ENCODE measurements around the gene CPLANE2.

Gene CPLANE2, protein sequence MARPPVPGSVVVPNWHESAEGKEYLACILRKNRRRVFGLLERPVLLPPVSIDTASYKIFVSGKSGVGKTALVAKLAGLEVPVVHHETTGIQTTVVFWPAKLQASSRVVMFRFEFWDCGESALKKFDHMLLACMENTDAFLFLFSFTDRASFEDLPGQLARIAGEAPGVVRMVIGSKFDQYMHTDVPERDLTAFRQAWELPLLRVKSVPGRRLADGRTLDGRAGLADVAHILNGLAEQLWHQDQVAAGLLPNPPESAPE
- long read RNA-seq, partial matches to known transcripts, result 0 of 1 reads
- long read RNA-seq, other reads (novel, unspliced or antisense), result 0 of 1 reads

DNA sequence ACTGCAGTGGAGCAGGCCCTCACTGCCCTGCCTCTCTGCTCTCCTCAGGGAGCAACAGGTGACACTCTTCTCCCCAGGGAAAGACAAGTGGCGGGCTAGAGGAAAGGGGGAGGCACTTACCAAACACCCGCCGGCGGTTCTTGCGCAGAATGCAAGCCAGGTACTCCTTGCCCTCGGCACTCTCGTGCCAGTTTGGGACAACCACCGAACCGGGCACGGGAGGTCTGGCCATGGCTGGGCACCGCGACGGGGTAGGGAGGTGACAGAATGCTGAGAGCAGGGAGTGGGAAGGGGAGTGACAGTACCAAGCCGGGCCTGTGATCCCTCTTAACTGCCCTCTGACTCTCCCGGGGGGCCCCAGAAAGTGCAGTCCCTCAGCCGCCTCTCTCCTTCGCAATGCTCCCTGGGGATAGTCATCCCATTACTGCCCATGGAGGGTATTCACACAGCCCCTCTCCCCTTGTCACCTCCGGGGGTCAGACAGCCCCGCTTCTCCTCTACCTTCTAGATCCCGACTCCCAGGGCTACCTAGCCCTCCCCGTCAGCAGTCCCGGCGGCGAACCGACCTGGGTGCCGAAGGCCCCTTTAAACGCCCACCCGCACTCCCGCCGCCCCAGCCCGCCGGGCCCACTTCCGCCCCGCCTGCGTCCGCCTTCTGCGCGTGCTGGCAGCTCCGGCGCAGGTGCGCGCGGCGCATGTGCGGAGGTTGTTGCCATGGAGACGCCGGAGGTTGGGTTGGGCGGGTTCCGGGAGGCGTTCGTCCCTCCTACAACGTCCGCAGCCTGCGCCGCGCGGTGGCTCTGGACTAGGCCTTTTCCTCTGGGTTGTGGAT, at the start of gene CPLANE2:
Gene CPLANE2 (minus strand): TSS at position 673 of the 832 bp plus-strand sequence. CDS start 441 bp downstream, at position 232.
- Histone ChIP-seq H3K27ac (replicated peaks) (peak within 1 kb of the TSS; percentile 58), H3K27me3 (ENCODE audit: insufficient read depth, poor library complexity, severe bottlenecking) (no peaks in the 10 kb centered on the region), H3K4me3 (replicated peaks; ENCODE audit: insufficient read depth, low read length) (peak within 1 kb of the TSS; percentile 68)
- peak; percentile 57; the same call in 1 of the 2 replicates for TF ChIP-seq POLR2AphosphoS5 (IDR thresholded peaks at IDR 0.05; ENCODE audit: low read depth)
- TF ChIP-seq, protein P1, sequence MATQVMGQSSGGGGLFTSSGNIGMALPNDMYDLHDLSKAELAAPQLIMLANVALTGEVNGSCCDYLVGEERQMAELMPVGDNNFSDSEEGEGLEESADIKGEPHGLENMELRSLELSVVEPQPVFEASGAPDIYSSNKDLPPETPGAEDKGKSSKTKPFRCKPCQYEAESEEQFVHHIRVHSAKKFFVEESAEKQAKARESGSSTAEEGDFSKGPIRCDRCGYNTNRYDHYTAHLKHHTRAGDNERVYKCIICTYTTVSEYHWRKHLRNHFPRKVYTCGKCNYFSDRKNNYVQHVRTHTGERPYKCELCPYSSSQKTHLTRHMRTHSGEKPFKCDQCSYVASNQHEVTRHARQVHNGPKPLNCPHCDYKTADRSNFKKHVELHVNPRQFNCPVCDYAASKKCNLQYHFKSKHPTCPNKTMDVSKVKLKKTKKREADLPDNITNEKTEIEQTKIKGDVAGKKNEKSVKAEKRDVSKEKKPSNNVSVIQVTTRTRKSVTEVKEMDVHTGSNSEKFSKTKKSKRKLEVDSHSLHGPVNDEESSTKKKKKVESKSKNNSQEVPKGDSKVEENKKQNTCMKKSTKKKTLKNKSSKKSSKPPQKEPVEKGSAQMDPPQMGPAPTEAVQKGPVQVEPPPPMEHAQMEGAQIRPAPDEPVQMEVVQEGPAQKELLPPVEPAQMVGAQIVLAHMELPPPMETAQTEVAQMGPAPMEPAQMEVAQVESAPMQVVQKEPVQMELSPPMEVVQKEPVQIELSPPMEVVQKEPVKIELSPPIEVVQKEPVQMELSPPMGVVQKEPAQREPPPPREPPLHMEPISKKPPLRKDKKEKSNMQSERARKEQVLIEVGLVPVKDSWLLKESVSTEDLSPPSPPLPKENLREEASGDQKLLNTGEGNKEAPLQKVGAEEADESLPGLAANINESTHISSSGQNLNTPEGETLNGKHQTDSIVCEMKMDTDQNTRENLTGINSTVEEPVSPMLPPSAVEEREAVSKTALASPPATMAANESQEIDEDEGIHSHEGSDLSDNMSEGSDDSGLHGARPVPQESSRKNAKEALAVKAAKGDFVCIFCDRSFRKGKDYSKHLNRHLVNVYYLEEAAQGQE (IDR thresholded peaks at IDR 0.05; ENCODE audit: insufficient replicate concordance, low read depth), result no peak
- peak; percentile 84 to 93 for DNase-seq (ENCODE audit: low read depth in 1 of 2, low spot score in 1 of 2)

DNA sequence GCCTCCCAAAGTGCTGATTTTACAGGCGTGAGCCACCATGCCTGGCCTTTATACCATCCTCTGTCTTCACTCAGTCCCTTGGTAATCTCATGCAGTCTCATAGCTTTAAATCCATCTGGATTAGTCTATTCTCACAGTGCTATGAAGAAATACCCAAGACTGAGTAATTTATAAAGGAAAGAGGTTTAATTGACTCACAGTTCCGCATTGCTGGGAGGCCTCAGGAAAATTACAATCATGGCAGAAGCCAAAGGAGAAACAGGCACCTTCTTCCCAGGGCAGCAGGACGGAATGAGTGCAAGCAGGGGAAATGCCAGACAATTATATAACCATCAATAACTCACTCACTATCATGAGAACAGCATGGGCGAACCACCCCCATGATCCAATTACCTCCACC, 49.1 kb upstream of the CPLANE2 start:
- TF ChIP-seq, protein P1 (IDR thresholded peaks at IDR 0.05; ENCODE audit: insufficient replicate concordance, low read depth), result no peak
- TF ChIP-seq SPI1 (IDR thresholded peaks at IDR 0.05; ENCODE audit: borderline replicate concordance, low read depth) (no peak), GABPA (IDR thresholded peaks at IDR 0.05; ENCODE audit: low read depth) (no peak), POLR2AphosphoS5 (IDR thresholded peaks at IDR 0.05; ENCODE audit: low read depth) (no peak)
- TF ChIP-seq, protein P2, sequence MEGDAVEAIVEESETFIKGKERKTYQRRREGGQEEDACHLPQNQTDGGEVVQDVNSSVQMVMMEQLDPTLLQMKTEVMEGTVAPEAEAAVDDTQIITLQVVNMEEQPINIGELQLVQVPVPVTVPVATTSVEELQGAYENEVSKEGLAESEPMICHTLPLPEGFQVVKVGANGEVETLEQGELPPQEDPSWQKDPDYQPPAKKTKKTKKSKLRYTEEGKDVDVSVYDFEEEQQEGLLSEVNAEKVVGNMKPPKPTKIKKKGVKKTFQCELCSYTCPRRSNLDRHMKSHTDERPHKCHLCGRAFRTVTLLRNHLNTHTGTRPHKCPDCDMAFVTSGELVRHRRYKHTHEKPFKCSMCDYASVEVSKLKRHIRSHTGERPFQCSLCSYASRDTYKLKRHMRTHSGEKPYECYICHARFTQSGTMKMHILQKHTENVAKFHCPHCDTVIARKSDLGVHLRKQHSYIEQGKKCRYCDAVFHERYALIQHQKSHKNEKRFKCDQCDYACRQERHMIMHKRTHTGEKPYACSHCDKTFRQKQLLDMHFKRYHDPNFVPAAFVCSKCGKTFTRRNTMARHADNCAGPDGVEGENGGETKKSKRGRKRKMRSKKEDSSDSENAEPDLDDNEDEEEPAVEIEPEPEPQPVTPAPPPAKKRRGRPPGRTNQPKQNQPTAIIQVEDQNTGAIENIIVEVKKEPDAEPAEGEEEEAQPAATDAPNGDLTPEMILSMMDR (IDR thresholded peaks at IDR 0.05; ENCODE audit: insufficient read depth, low read length), result no peak
- H3K27ac ChIP-seq (replicated peaks), result no peak overlapping the region
- no peak overlapping the region for H3K4me3 ChIP-seq (replicated peaks; ENCODE audit: insufficient read depth, low read length)
- DNase-seq (ENCODE audit: low read depth in 1 of 2, low spot score in 1 of 2), result no peak
- H3K27me3 ChIP-seq (ENCODE audit: insufficient read depth, poor library complexity, severe bottlenecking), result no peaks in the 10 kb centered on the region

DNA sequence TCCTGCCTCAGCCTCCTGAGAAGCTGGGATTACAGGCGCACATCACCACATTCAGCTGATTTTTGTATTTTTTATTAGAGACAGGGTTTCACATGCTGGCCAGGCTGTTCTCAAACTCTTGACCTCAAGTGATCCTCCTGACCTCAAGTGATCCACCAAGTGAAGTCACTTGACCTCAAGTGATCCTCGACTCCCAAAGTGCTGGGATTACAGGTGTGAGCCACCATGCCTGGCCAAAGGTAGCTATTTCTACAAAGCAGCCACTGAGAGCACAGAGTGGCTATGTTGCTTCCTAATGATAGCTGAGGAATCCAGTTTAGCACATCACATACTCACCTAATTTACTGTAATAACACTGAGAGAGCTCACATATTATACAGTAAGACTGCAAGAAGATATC, 44.8 kb upstream of the CPLANE2 start:
- Histone ChIP-seq H3K27ac (replicated peaks) (no peak overlapping the region), H3K27me3 (ENCODE audit: insufficient read depth, poor library complexity, severe bottlenecking) (no peaks in the 10 kb centered on the region), H3K4me3 (replicated peaks; ENCODE audit: insufficient read depth, low read length) (no peak overlapping the region)
- DNase-seq (ENCODE audit: low read depth in 1 of 2, low spot score in 1 of 2), result no peak
- no peak for TF ChIP-seq SPI1 (IDR thresholded peaks at IDR 0.05; ENCODE audit: borderline replicate concordance, low read depth)
- TF ChIP-seq, protein P1 (IDR thresholded peaks at IDR 0.05; ENCODE audit: insufficient replicate concordance, low read depth), result no peak
- TF ChIP-seq POLR2AphosphoS5 (IDR thresholded peaks at IDR 0.05; ENCODE audit: low read depth), result no peak
- no peak for TF ChIP-seq GABPA (IDR thresholded peaks at IDR 0.05; ENCODE audit: low read depth)
- TF ChIP-seq, protein P2 (IDR thresholded peaks at IDR 0.05; ENCODE audit: insufficient read depth, low read length), result no peak
